Stomach (tissue), 9 donors: ENCODE data around the gene CRB2. TPM values are rescaled to one million over a fixed set of nuclear protein-coding genes. Genes with fewer than 3 reads are reported as not detected.

Experiments
- DNase-seq, 2 donors: peaks; one replicate each; pipeline versions ENCODE4 v3.0.0 to v3.0.0-alpha.2; 2013 to 2019
- H3K27ac ChIP-seq, 5 donors: fragments of 200-600 bp in 4 of 5; sonication (generic) in 4 of 5; one replicate each; pipeline ENCODE4 v1.5.1; 2013 to 2019; ENCODE audit warnings: mild to moderate bottlenecking in 1 of 5, moderate library complexity in 1 of 5
- H3K27me3 ChIP-seq, 3 donors: fragments of 200-600 bp; sonication (generic); one replicate each; pipeline ENCODE4 v1.5.1; 2017 to 2019; ENCODE audit warnings: mixed run types in 1 of 3
- H3K36me3 ChIP-seq, 4 donors: fragments of 200-600 bp; sonication (generic); 1 replicate in 3 of 4; 2 replicates in 1 of 4; pipeline ENCODE4 v1.5.1; 2016 to 2019
- H3K4me1 ChIP-seq, 4 donors: fragments of 200-600 bp; sonication (generic); one replicate each; pipeline ENCODE4 v1.5.1; 2016 to 2019
- H3K4me3 ChIP-seq, 4 donors: fragments of 200-600 bp; sonication (generic) in 3 of 4; one replicate each; pipeline ENCODE4 v1.5.1; 2016 to 2019; ENCODE audit warnings: mild to moderate bottlenecking in 1 of 4
- H3K9me3 ChIP-seq, 4 donors: fragments of 200-600 bp; sonication (generic); one replicate each; pipeline ENCODE4 v1.5.1; 2016 to 2019
- EP300 ChIP-seq: sonication (generic); formaldehyde crosslinking; IDR thresholded peaks from one replicate; pipeline ENCODE4 v1.6.1; 2017; ENCODE audit warnings: antibody characterized with exemption
- POLR2A ChIP-seq, 4 donors: fragments of 450-650 bp; IDR thresholded peaks; one replicate each; pipeline ENCODE4 v1.6.1; 2016; ENCODE audit warnings: antibody characterized with exemption in 4 of 4, control low read depth in 2 of 4, mild to moderate bottlenecking in 1 of 4, moderate library complexity in 1 of 4
- POLR2AphosphoS5 ChIP-seq, 3 donors: sonication (generic); formaldehyde crosslinking; IDR thresholded peaks; one replicate each; pipeline ENCODE4 v1.6.1; 2016; ENCODE audit warnings: antibody characterized with exemption in 3 of 3
- WGBS, 5 donors: extraction: QIAGEN DNeasy Blood & Tissue Kit in 3 of 5; methylation state at CpG; one replicate each; pipeline versions ENCODE4 v1.1.5 to v1.1.7; 2013 to 2018; 5-methylcytosine and 5-hydroxymethylcytosine counted together
- intact Hi-C: fragments of 100-400 bp; cut with DNase I; formaldehyde crosslinking; loops from one replicate; pipeline ENCODE4 v1.15.1; 2023; ENCODE audit warnings: low total_unique reads
- polyA plus RNA-seq, 3 donors: library from polyadenylated mRNA; stranded (reverse); fragments of 200-250 nt; gene quantifications; one replicate each; pipeline ENCODE4 v1.2.3, GENCODE V29; 2013
- total RNA-seq, 5 donors: library from RNA; depleted of rRNA; stranded (reverse); fragments of >200 nt; gene quantifications; one replicate each; pipeline versions ENCODE4 v1.1.0 to v1.2.3, GENCODE V29; 2014 to 2016
- TF ChIP-seq, protein P1 (sequence below), 7 experiments: fragments of 450-650 bp in 4 of 7; fragments of 200-600 bp in 3 of 7; sonication (generic) in 3 of 7; IDR thresholded peaks; one replicate each; pipeline ENCODE4 v1.5.1; 2016 to 2019; ENCODE audit warnings: antibody characterized with exemption in 7 of 7, control low read depth in 2 of 7, mild to moderate bottlenecking in 1 of 7
- donor health status: healthy with polysubstance abuse.
- donor health status: Bipolar disorder and iron deficiency.
- donor health status: healthy.

Gene CRB2
- total and polyA plus RNA-seq, 8 donors = 0.03 to 4.3 (median 0.19) TPM; not detected in 4

DNA sequence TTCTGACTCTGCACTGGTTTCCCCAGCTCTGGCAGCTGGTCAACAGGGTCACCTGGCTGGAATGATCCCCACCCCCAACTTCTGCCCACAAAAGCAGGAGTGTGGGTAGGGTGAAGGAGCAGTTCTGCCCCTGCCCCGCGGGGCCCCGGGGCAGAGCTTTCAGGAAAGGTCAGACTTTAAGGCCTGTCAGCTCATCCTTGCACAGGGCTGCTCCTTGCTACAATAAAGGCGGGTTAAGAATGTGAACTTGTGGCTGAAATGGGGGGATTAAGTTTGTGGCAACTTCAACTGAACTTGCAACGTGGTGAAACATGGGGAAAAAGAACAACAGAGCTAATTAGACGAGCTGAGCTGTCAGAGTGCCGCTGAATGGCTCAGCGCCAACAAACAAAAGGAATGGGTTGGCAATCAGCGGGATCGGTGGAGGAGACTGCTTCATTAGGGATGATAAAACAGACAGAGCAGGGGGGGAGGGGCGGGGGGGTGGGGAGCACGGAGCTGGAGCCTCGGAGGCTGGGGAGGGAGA, 50.8 kb downstream of the CRB2 start:
- Histone ChIP-seq H3K9me3 (no peaks in the 10 kb centered on the region), H3K4me1 (peaks cover 0 to 3% (median 0%) of the 10 kb centered on the region in 4 donors), H3K4me3 (no peak overlapping the region), H3K36me3 (peaks cover 0 to 36% (median 19%) of the 10 kb centered on the region in 4 donors), H3K27ac (no peak overlapping the region), H3K27me3 (no peaks in the 10 kb centered on the region)
- TF ChIP-seq POLR2A (IDR thresholded peaks at IDR 0.05) = no peak
- TF ChIP-seq, protein P1, sequence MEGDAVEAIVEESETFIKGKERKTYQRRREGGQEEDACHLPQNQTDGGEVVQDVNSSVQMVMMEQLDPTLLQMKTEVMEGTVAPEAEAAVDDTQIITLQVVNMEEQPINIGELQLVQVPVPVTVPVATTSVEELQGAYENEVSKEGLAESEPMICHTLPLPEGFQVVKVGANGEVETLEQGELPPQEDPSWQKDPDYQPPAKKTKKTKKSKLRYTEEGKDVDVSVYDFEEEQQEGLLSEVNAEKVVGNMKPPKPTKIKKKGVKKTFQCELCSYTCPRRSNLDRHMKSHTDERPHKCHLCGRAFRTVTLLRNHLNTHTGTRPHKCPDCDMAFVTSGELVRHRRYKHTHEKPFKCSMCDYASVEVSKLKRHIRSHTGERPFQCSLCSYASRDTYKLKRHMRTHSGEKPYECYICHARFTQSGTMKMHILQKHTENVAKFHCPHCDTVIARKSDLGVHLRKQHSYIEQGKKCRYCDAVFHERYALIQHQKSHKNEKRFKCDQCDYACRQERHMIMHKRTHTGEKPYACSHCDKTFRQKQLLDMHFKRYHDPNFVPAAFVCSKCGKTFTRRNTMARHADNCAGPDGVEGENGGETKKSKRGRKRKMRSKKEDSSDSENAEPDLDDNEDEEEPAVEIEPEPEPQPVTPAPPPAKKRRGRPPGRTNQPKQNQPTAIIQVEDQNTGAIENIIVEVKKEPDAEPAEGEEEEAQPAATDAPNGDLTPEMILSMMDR (IDR thresholded peaks at IDR 0.05) = no peak
- TF ChIP-seq POLR2AphosphoS5 (IDR thresholded peaks at IDR 0.05) = no peak
- no peak for TF ChIP-seq EP300
- intact Hi-C loops = no loop called here
- WGBS, 5 donors = 41 to 57% (median 51%) methylated on average over 10 to 13 of the region's 13 CpGs
- DNase-seq = peak in 1 of 2 donors; percentile 53

DNA sequence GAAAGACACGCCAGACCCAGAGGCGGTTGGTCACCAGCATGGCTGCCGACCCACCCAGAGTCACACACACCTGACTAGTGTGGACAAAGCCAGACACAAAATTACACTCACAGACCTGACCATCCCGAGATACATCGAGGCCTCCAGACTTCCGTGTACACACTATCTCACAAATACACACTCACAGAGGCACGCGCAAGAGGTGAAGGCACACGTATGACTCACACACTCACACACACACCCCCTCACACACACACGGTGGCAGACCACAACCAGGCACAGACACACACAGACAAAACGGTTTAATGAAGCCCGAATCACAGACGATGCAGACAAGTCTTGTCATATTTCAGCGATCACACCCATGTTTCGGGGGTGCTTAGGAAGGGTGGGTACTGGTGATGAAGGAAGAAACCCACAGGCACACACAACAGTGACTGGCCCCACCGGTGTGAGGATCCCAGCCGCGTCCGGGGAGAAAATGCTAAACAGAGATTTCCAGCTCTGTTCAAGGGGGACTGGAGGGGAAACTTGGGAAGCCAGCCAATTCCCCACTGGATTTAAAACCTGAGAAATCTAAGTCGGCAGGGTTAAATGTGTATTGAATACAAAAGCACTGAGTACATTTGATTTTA, 51.3 kb downstream of the CRB2 start:
- no peaks in the 10 kb centered on the region for H3K9me3 ChIP-seq
- no peak overlapping the region for H3K4me3 ChIP-seq
- DNase-seq = peak in 1 of 2 donors; percentile 38
- peaks cover 0 to 3% (median 0%) of the 10 kb centered on the region in 4 donors for H3K4me1 ChIP-seq
- peaks cover 0 to 34% (median 19%) of the 10 kb centered on the region in 4 donors for H3K36me3 ChIP-seq
- H3K27ac ChIP-seq = no peak overlapping the region
- no peaks in the 10 kb centered on the region for H3K27me3 ChIP-seq
- 66 to 76% (median 73%) methylated on average over 20 of the region's 20 CpGs for WGBS, 5 donors
- intact Hi-C loops = no loop called here
- TF ChIP-seq EP300 = no peak

DNA sequence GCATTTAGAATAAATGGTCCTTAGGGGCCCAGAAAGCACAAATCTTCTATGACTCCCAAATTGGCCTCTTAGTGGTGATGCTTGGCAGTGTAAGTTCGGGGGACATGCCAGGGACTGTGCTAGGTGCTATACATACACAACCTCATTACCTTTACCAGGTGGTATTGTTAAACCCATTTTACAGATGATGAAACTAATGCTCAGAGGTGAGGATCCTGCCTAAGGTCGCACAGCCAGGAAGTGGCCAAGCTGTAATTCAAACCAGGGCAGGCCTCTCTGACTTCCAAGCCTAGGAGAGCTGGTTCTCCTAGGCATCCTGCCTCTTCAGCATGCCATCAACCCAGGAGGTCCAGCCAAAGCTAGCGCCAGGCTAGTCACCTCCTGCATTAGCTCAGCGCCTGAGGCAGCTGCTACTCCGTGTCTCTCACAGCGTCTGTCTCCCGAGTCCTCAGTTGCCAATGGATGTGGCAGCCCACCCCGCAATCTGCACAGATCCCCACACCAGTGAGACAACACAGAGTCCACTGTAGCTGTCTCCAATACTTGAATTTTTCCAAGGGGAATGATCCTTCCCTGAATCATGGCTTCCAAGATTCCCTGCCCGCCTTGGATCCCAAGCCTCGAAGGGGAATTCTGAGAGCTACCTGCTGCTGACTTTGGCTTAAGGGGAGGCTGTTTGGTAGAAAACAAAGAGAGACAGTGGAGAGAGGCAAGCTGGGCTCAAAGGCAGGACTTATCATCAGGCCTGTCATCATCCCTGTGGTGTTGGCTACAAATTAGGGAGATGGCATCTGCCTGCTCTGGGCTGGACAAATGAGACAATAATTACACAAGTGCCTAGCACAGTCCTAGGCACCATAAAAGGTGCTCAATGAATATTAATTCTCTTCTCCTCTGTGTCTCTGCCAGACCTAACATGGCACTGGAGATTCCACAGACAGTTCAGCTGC, 52.6 kb downstream of the CRB2 start:
- WGBS, 5 donors = 84 to 98% (median 89%) methylated on average over 10 of the region's 10 CpGs
- no peaks in the 10 kb centered on the region for H3K27me3 ChIP-seq
- no peaks in the 10 kb centered on the region for H3K9me3 ChIP-seq
- DNase-seq = no peak
- TF ChIP-seq EP300 (no peak), POLR2A (IDR thresholded peaks at IDR 0.05) (no peak), POLR2AphosphoS5 (IDR thresholded peaks at IDR 0.05) (no peak)
- TF ChIP-seq, protein P1 (IDR thresholded peaks at IDR 0.05) = no peak
- intact Hi-C loops = no loop called here
- peaks cover 0 to 3% (median 0%) of the 10 kb centered on the region in 4 donors for H3K4me1 ChIP-seq
- H3K27ac ChIP-seq = no peak overlapping the region
- H3K36me3 ChIP-seq = peaks cover 0 to 23% (median 8%) of the 10 kb centered on the region in 4 donors
- H3K4me3 ChIP-seq = no peak overlapping the region

DNA sequence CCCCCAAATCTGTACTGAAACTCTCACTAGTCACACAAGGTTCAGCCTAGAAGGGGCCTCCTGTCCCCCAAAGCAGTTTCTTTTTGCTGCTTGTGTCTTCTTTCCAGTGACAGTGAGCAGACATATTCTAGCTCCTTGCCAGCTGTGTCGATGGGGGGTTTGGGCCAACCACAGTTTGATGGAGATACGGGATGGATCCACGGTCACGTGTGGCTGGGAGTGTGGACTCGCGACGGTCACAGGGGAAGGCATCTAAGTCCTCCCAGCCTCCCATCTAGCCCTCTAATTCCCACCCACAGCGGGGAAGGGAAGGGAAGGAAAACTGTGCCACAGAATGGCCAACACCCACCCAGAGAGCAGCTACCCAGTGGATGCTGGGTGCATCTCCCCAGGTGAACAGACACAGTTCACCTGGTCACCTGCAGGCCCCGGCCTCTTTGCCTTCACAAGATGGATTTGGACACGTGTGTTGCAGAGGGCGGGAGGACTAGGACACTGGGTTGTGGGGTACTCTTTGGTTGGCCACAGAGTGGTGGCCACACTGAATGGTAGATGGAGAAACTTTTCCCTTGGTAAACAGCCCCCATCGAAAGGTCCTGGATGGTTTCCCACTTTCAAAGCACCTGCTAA, 54.4 kb downstream of the CRB2 start:
- no peak for DNase-seq
- Histone ChIP-seq H3K9me3 (no peaks in the 10 kb centered on the region), H3K4me1 (peaks cover 0 to 3% (median 0%) of the 10 kb centered on the region in 4 donors), H3K27ac (no peak overlapping the region), H3K36me3 (peaks cover 0 to 30% (median 10%) of the 10 kb centered on the region in 4 donors), H3K4me3 (no peak overlapping the region), H3K27me3 (no peaks in the 10 kb centered on the region)
- WGBS, 5 donors = 89 to 98% (median 96%) methylated on average over 12 of the region's 12 CpGs
- TF ChIP-seq EP300 (no peak), POLR2AphosphoS5 (IDR thresholded peaks at IDR 0.05) (no peak), POLR2A (IDR thresholded peaks at IDR 0.05) (no peak)
- TF ChIP-seq, protein P1 (IDR thresholded peaks at IDR 0.05) = no peak
- intact Hi-C loops = no loop called here
